SK-N-SH treated with all-trans-retinoic acid at 6 μM for 48 hours (cell line): Measurements from ENCODE around the gene NEUROD4.

Experiments used
- ATAC-seq: fragments of 200-7000 bp; cut with Tn5 transposase; 3 replicates; pipeline ENCODE4 v1.9.1; 2020; ENCODE audit warnings: mild to moderate bottlenecking, moderate library complexity
- ARNTL ChIP-seq: fragments of 450-650 bp; formaldehyde crosslinking; IDR thresholded peaks from 2 replicates; pipeline ENCODE4 v1.5.0; 2020; ENCODE audit warnings: low read depth, mild to moderate bottlenecking, moderate library complexity, borderline replicate concordance
- BACH2 ChIP-seq: fragments of 250-450 bp; sonication (Bioruptor Pico); IDR thresholded peaks from 2 replicates; pipeline ENCODE4 v1.9.0; 2021; ENCODE audit warnings: mild to moderate bottlenecking, borderline replicate concordance
- CSDC2 ChIP-seq: fragments of 250-450 bp; sonication (Bioruptor Pico); IDR thresholded peaks from 2 replicates; pipeline ENCODE4 v1.5.0; 2020; ENCODE audit warnings: mild to moderate bottlenecking, moderate library complexity
- ESRRG ChIP-seq: fragments of 250-450 bp; sonication (Bioruptor Pico); IDR thresholded peaks from 2 replicates; pipeline ENCODE4 v1.6.1; 2021; ENCODE audit warnings: mild to moderate bottlenecking
- GLIS3 ChIP-seq: fragments of 250-450 bp; sonication (Bioruptor Pico); IDR thresholded peaks from 2 replicates; pipeline ENCODE4 v1.5.0; 2020; ENCODE audit warnings: mild to moderate bottlenecking, moderate library complexity
- ISL1 ChIP-seq: fragments of 250-450 bp; sonication (Bioruptor Pico); IDR thresholded peaks from 2 replicates; pipeline ENCODE4 v2.1.2; 2022; ENCODE audit warnings: mild to moderate bottlenecking, moderate library complexity
- OSR1 ChIP-seq: fragments of 250-450 bp; sonication (Bioruptor Pico); IDR thresholded peaks from 2 replicates; pipeline ENCODE4 v1.8.0; 2022; ENCODE audit warnings: moderate library complexity, mild to moderate bottlenecking, inconsistent platforms
- PPARA ChIP-seq: fragments of 250-450 bp; sonication (Bioruptor Pico); IDR thresholded peaks from 2 replicates; pipeline ENCODE4 v1.5.0; 2020; ENCODE audit warnings: mild to moderate bottlenecking, borderline replicate concordance
- TOX ChIP-seq: fragments of 250-450 bp; sonication (Bioruptor Pico); IDR thresholded peaks from 2 replicates; pipeline ENCODE4 v1.8.0; 2021; ENCODE audit warnings: mild to moderate bottlenecking, moderate library complexity, borderline replicate concordance
- ZC3H10 ChIP-seq: fragments of 250-450 bp; sonication (Bioruptor Pico); IDR thresholded peaks from 2 replicates; pipeline ENCODE4 v1.5.1; 2021; ENCODE audit warnings: mild to moderate bottlenecking, moderate library complexity
- ZFP3 ChIP-seq: fragments of 250-450 bp; sonication (Bioruptor Pico); IDR thresholded peaks from 2 replicates; pipeline ENCODE4 v1.5.0; 2020; ENCODE audit warnings: mild to moderate bottlenecking, moderate library complexity
- ZFP30 ChIP-seq: fragments of 450-650 bp; formaldehyde crosslinking; IDR thresholded peaks from 2 replicates; pipeline ENCODE4 v1.5.0; 2022; ENCODE audit warnings: mild to moderate bottlenecking, moderate library complexity
- ZNF565 ChIP-seq: fragments of 450-650 bp; formaldehyde crosslinking; conservative IDR thresholded peaks from 2 replicates; pipeline ENCODE4 v1.5.0; 2020; ENCODE audit warnings: low read depth, mild to moderate bottlenecking, moderate library complexity
- ZNF70 ChIP-seq: fragments of 450-650 bp; formaldehyde crosslinking; IDR thresholded peaks from 2 replicates; pipeline ENCODE4 v1.5.0; 2020; ENCODE audit warnings: mild to moderate bottlenecking, moderate library complexity
- ZNF8 ChIP-seq: fragments of 450-650 bp; formaldehyde crosslinking; IDR thresholded peaks from 2 replicates; pipeline ENCODE4 v1.5.0; 2020; ENCODE audit warnings: mild to moderate bottlenecking, moderate library complexity
- TF ChIP-seq, protein P1 (sequence below): fragments of 250-450 bp; sonication (Bioruptor Pico); IDR thresholded peaks from 2 replicates; pipeline ENCODE4 v1.5.1; 2020; ENCODE audit warnings: low read depth, mild to moderate bottlenecking, moderate library complexity
- TF ChIP-seq, protein P2 (sequence below): fragments of 250-450 bp; sonication (Bioruptor Pico); IDR thresholded peaks from 2 replicates; pipeline ENCODE4 v1.8.0; 2021; ENCODE audit warnings: low read depth, mild to moderate bottlenecking, moderate library complexity, borderline replicate concordance
- TF ChIP-seq, protein P3 (sequence below): fragments of 250-450 bp; sonication (Bioruptor Pico); IDR thresholded peaks from 2 replicates; pipeline ENCODE4 v1.5.0; 2020; ENCODE audit warnings: mild to moderate bottlenecking, moderate library complexity
- TF ChIP-seq, protein P4 (sequence below): fragments of 250-450 bp; sonication (Bioruptor Pico); IDR thresholded peaks from 2 replicates; pipeline ENCODE4 v1.5.1; 2021; ENCODE audit warnings: mild to moderate bottlenecking, moderate library complexity

Gene NEUROD4

DNA sequence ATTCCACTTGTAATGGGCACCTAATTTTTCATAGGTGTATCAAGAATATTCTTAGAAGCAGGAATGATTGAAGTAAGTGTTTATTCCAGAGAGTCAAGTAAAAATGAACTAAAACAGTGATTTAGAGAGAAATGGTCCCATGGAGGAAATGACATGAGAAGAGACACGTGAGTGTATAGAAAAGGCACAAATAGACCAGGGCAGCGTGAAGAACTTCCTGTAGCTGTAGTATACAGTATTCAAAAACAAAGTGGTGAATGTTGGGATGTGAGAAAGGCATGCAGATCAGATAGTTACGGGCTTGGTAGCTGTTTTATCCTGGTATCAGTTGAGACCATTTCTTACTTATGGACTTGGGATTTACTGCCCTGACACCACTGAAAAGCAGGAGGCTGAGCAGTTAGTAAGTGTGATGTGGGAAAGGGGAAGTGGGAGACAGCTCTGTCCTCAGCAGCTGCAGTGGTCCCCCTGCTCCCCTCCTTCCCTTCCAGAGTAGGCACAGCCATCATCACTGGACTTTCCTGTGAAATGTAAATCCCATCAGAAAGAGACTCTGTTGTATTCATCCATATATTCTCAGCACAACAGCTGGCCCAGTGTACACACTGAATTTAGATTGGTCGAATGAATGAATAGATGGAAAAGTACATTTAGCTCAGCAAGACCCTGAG is 18.4 kb upstream of the NEUROD4 start:
- ATAC-seq: no peak
- TF ChIP-seq OSR1 (CRISPR knock-in tag) (no peak), PPARA (CRISPR knock-in tag) (no peak), ZFP3 (CRISPR knock-in tag) (no peak), ZNF8 (CRISPR knock-in tag) (no peak), CSDC2 (CRISPR knock-in tag) (no peak), ARNTL (CRISPR knock-in tag) (no peak)
- TF ChIP-seq, protein P1, sequence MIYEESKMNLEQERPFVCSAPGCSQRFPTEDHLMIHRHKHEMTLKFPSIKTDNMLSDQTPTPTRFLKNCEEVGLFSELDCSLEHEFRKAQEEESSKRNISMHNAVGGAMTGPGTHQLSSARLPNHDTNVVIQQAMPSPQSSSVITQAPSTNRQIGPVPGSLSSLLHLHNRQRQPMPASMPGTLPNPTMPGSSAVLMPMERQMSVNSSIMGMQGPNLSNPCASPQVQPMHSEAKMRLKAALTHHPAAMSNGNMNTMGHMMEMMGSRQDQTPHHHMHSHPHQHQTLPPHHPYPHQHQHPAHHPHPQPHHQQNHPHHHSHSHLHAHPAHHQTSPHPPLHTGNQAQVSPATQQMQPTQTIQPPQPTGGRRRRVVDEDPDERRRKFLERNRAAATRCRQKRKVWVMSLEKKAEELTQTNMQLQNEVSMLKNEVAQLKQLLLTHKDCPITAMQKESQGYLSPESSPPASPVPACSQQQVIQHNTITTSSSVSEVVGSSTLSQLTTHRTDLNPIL: no peak

DNA sequence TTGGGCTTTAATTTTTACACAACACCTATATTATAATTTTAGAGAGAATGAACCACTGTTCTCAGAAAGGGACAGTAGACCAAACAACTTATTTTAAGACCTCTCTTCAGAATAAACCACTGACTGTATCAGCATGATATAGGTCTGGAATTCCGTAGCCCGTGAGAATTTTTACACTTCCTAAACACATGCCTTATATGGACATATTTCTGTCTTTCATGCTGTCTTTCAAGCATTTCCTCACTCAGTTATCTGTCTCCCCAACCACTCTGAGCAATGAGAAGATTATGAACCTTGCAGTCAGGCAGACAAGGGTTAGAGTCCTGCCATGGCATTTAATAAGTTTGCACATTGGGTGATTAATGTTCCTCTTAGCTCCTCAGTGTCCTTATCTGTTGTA is 17.4 kb upstream of the NEUROD4 start:
- ATAC-seq: no peak
- no peak for TF ChIP-seq BACH2 (CRISPR knock-in tag)
- no peak for TF ChIP-seq ARNTL (CRISPR knock-in tag)
- no peak for TF ChIP-seq OSR1 (CRISPR knock-in tag)
- no peak for TF ChIP-seq ZNF565 (CRISPR knock-in tag)
- no peak for TF ChIP-seq ESRRG (CRISPR knock-in tag)
- TF ChIP-seq ISL1 (CRISPR knock-in tag): no peak
- no peak for TF ChIP-seq ZC3H10 (CRISPR knock-in tag)
- no peak for TF ChIP-seq CSDC2 (CRISPR knock-in tag)
- TF ChIP-seq, protein P2, sequence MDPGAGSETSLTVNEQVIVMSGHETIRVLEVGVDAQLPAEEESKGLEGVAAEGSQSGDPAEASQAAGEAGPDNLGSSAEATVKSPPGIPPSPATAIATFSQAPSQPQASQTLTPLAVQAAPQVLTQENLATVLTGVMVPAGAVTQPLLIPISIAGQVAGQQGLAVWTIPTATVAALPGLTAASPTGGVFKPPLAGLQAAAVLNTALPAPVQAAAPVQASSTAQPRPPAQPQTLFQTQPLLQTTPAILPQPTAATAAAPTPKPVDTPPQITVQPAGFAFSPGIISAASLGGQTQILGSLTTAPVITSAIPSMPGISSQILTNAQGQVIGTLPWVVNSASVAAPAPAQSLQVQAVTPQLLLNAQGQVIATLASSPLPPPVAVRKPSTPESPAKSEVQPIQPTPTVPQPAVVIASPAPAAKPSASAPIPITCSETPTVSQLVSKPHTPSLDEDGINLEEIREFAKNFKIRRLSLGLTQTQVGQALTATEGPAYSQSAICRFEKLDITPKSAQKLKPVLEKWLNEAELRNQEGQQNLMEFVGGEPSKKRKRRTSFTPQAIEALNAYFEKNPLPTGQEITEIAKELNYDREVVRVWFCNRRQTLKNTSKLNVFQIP (CRISPR knock-in tag): no peak
- TF ChIP-seq GLIS3: no peak
- TF ChIP-seq, protein P3, sequence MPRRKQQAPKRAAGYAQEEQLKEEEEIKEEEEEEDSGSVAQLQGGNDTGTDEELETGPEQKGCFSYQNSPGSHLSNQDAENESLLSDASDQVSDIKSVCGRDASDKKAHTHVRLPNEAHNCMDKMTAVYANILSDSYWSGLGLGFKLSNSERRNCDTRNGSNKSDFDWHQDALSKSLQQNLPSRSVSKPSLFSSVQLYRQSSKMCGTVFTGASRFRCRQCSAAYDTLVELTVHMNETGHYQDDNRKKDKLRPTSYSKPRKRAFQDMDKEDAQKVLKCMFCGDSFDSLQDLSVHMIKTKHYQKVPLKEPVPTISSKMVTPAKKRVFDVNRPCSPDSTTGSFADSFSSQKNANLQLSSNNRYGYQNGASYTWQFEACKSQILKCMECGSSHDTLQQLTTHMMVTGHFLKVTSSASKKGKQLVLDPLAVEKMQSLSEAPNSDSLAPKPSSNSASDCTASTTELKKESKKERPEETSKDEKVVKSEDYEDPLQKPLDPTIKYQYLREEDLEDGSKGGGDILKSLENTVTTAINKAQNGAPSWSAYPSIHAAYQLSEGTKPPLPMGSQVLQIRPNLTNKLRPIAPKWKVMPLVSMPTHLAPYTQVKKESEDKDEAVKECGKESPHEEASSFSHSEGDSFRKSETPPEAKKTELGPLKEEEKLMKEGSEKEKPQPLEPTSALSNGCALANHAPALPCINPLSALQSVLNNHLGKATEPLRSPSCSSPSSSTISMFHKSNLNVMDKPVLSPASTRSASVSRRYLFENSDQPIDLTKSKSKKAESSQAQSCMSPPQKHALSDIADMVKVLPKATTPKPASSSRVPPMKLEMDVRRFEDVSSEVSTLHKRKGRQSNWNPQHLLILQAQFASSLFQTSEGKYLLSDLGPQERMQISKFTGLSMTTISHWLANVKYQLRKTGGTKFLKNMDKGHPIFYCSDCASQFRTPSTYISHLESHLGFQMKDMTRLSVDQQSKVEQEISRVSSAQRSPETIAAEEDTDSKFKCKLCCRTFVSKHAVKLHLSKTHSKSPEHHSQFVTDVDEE (CRISPR knock-in tag): no peak
- no peak for TF ChIP-seq TOX
- no peak for TF ChIP-seq ZFP30 (CRISPR knock-in tag)

DNA sequence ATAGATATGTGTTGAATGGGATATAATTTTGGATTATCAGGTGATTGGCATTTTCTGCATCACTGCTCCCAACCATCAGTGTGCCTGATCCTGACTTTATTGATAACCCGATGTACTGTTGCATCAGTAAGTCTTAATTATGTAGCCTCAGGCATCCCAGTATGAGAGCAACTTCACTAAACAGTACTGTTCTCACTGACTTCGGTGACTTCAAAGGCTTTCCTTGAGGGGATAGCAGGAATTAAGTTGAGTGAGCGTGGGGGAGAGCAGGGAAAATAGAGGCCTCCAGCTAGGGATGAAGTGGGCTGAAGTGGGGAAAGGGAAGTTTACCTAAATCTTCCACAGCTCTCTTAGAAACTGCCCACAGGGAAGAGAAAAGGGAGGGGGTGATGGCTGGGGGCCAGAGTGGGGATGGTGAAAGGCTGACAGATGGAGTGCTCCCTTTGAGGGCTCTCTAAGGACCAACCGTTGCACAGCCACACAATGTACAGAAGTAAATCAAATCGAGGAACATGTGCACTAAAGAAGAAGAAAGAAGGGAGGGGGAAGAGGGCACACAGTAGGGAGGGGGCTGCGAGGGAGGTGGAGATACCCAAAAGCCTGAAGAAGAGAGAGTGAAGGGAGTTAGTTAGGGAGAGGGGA is 10.7 kb upstream of the NEUROD4 start:
- TF ChIP-seq OSR1 (CRISPR knock-in tag) (no peak), ZFP30 (CRISPR knock-in tag) (no peak), ZNF8 (CRISPR knock-in tag) (no peak), ZNF565 (CRISPR knock-in tag) (no peak), ZNF70 (CRISPR knock-in tag) (no peak), ZC3H10 (CRISPR knock-in tag) (no peak), BACH2 (CRISPR knock-in tag) (no peak), CSDC2 (CRISPR knock-in tag) (no peak)
- TF ChIP-seq, protein P4, sequence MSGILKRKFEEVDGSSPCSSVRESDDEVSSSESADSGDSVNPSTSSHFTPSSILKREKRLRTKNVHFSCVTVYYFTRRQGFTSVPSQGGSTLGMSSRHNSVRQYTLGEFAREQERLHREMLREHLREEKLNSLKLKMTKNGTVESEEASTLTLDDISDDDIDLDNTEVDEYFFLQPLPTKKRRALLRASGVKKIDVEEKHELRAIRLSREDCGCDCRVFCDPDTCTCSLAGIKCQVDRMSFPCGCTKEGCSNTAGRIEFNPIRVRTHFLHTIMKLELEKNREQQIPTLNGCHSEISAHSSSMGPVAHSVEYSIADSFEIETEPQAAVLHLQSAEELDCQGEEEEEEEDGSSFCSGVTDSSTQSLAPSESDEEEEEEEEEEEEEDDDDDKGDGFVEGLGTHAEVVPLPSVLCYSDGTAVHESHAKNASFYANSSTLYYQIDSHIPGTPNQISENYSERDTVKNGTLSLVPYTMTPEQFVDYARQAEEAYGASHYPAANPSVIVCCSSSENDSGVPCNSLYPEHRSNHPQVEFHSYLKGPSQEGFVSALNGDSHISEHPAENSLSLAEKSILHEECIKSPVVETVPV (CRISPR knock-in tag): no peak
- TF ChIP-seq, protein P2 (CRISPR knock-in tag): no peak
- no peak for ATAC-seq
